Measurements from ENCODE around the gene CEP68.
"Not testable (repeated sequence)": the region's sequence is repeated elsewhere in the genome, so short reads cannot be mapped to it uniquely, and the experiment has no call there.

CEP68 gene

GRCh38 chr2:65092791-65093190 lies 36.6 kb downstream of the CEP68 start:
- DNase-seq (ENCODE audit: low read depth) = no peak

DNA sequence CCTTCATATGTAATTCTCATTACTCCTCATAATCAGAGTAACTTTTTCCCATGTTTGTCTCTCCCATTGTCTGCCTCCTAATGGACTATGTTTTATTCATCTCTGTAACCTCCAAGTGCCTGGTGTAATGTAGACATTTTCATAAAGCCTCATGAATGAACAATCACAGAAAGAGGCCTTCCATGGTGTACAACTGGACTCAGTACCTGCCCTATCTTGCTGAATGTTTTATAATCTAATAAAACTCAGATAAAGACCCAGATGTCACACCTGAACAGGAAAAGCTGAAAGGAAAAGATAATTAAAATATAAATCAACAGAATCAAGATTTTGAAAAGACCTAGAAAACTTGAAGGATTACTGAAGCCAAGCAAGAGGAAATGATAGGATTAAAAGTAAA lies 37.0 kb downstream of the CEP68 start:
- no peak for DNase-seq (ENCODE audit: low read depth)

DNA sequence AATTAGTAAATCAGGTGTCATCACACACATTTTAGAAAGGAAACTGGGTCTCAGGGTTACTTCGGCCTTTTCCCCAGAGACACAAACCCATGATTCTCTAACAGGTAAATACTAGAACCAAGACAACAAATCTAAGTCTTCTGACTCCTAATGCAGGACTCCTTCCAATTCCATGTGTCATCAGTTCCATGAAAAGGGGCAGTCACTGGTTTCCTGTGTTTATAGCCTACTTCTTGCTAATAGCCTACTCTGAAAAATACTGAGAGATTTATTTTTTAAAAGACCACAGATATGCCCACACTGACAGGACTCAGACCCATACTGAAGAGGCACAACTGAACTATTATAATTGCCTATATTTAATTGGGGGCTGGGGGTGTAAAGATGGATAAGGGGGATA lies 40.7 kb downstream of the CEP68 start:
- DNase-seq (ENCODE audit: low read depth) = no peak

GRCh38 chr2:65097844-65098243 lies 41.6 kb downstream of the CEP68 start:
- no peak for DNase-seq (ENCODE audit: low read depth)

DNA sequence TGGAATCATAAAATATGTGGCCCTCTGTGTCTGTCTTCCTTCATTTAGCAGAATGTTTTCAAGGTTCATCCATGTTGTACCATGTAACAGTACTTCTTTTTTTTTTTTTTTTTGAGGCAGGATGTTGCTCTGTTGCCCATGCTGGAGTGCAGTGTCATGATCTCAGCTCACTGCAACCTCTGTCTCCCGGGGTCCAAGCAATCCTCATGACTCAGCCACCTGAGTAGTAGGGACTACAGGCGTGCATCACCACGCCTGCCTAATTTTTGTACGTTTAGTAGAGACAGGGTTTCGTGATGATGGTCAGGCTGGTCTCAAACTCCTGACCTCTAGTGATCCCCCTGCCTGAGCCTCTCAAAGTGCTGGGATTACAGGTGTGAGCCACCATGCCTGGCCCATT lies 42.5 kb downstream of the CEP68 start:
- no peak for DNase-seq (ENCODE audit: low read depth)

DNA sequence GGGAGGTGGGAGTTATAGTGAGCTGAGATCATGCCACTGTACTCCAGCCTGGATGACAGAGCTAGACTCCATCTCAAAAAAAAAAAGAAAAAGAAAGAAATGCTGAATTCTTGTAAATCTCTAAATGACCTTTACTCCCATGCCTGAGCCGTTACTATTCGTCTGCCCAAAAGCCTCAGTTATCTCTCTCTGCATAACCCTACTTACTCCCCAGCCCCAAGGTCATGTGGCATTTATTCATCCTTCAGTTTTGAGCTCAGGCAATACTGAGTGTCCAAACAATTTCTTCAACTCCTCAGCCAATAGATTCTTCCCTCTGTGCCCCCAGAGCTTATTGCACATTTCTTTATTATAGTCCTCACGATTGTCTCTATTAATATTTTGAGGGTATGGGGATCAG lies 44.9 kb downstream of the CEP68 start:
- DNase-seq (ENCODE audit: low read depth) = no peak

GRCh38 chr2:65103013-65103715 lies 46.9 kb downstream of the CEP68 start:
- DNase-seq (ENCODE audit: low read depth) = no peak

- no peak for DNase-seq (ENCODE audit: low read depth)
These were observed 51.3 kb downstream of the CEP68 start for GRCh38 chr2:65107530-65107929.

DNA sequence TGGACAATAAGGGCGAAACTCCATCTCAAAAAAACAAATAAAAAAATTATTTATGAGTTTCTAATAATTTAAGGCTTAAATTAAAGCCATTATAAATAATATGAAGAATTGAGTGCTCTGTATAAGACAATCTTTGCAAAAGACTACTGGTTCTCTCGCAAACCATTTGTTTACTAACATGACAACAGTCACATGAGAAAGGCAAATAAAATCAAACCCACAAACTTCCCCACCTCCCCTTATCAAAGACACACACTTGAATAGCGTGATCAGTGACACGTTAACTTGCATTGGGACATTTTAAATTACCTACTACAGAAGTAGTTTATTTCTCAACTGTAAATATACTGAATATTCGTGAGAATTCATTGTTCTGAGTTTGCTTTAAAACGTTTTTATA lies 52.6 kb downstream of the CEP68 start:
- DNase-seq (ENCODE audit: low read depth) = no peak

DNA sequence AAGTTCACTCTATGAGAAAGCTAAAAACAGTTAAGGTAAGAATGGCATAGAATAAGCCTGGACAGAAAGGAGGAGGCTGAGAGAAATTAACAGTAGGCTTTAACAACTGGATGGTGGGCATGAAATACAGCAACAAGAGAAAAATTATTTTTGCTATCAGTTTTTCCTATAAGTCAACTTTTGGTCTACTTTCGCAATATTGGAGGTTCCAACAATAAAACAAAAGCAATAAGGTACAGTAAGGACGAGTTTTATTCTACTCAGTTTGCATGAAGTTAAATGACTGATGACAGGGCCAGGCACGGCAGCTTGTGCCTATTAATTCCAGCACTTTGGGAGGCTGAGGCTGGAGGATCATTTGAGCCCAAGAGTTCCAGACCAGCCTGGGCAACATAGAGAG lies 56.4 kb downstream of the CEP68 start:
- no peak for DNase-seq (ENCODE audit: low read depth)

- no peak for DNase-seq (ENCODE audit: low read depth)
These were observed 57.0 kb downstream of the CEP68 start for GRCh38 chr2:65113229-65113628.

DNA sequence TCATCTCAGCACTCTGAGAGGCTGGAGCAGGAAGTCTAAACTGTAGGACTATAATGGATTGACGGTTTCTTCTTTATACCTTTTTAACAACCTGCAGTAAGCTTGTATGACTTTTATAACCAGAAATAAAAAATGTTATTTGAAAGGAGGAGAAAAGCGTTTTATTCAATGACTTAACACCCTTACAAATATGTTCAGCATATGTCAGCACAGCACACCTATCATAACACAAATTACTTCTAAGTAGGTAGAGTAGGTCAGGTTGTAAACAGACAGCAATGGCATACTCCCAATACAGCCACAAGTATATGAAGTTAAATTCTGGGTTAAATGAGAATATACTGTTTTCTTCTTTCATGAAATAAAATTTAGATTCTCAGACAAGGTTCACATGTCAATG lies 57.6 kb downstream of the CEP68 start:
- DNase-seq (ENCODE audit: low read depth) = no peak

GRCh38 chr2:65114921-65115320 lies 58.7 kb downstream of the CEP68 start:
- DNase-seq (ENCODE audit: low read depth) = no peak

- DNase-seq (ENCODE audit: low read depth) = no peak
These were observed 60.4 kb downstream of the CEP68 start for GRCh38 chr2:65116645-65117044.

DNA sequence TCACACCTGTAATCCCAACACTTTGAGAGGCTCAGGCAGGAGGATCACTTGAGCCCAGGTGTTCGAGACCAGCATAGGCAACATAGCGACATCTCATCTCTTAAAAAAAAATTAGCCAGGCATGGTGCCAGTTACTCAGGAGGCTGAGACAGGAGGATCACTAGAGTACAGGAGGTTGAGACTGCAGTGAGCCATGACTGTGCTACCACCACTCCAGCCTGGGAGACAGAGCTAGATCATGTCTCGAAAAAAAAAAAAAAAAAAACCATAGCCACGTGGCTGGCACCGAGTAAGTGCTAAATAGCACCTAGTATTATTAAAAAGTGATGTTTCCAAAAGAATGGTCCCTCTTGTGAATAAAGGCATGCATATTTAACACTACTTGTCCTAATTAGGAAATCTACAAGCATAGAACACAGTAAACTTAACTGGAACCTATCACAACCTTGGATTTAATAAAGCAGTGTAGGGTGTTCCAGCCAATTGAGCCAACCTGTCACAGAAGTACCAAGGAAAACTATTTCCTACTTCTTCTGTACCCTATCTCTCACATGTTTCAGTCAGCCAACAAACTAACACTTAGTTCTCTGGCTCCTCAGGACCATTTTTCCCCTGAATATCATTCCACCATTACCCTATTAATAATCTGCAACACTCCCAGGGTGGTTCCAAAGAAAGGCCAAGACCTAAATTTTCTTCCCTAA lies 64.9 kb downstream of the CEP68 start:
- DNase-seq (ENCODE audit: low read depth) = no peak

- no peak for DNase-seq (ENCODE audit: low read depth)
These were observed 66.1 kb downstream of the CEP68 start for GRCh38 chr2:65122313-65122712.

GRCh38 chr2:65125457-65125856 lies 69.2 kb downstream of the CEP68 start:
- DNase-seq (ENCODE audit: low read depth) = not testable (repeated sequence)

DNA sequence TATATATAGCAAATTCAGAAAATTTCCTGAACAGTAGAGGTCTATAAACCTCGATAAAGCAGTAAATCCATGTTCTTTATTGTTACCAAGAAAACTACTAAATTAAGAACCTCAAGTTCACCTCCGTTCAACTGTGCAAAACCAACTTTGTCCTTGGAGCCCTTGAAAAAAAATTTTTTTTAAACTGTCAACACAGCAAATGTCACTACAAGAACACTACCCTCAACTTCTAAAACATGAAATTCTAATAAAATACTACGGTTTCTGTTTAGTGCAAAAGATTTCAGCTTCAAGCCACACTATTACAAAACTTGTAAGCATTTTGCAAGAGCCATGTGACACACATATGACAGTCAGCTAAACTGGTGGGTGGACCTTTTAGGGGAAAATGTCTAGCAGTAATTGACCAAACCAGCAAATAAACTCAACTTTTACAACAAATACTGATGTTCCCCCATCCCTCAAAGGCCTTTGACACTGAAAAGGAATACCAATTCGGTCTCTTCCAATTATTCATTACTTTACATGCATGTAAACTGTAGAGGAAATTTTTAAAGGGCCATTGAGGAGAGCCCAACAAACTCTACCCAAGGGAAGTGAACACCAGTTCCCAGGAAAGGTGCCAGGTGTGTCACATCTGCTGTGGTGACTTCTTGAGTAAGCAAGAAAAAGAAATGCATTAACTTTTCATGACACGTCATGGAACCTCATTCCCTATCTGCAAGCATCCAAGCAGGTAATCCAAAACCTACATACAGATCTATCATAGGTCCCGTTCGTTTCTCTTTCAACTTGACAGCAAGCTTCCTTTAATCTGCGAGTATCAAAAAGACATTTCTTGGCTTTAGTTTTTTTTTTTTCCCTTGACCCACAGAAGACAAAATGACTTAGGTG lies 72.3 kb downstream of the CEP68 start:
- DNase-seq (ENCODE audit: low read depth) = no peak

DNA sequence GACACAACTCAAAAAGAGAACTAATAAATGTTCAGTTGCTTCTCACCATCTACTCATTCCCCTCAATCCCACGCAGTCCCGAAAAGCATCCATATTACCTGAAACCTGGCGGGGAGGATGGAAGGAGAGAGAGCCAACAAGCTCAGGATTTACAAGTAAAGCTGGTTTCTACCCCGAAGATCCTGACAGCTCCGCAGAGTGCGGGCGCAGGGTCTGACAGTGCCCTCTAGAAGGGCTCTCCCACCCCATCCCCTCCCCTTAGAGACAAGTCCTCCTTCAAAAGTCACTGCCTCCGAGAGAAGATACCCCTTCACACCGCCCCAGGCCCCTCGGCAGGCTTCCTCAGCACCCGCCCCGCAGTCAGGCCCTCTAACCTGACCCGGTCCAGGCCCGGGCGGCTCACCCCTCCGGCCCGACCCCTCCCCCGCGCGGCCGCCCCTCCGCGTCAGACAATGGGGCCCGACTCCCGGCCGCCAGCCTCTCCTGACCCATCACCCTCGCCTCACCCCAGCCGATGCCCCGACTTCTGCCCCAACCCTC lies 73.1 kb downstream of the CEP68 start:
- DNase-seq (ENCODE audit: low read depth) = no peak

DNA sequence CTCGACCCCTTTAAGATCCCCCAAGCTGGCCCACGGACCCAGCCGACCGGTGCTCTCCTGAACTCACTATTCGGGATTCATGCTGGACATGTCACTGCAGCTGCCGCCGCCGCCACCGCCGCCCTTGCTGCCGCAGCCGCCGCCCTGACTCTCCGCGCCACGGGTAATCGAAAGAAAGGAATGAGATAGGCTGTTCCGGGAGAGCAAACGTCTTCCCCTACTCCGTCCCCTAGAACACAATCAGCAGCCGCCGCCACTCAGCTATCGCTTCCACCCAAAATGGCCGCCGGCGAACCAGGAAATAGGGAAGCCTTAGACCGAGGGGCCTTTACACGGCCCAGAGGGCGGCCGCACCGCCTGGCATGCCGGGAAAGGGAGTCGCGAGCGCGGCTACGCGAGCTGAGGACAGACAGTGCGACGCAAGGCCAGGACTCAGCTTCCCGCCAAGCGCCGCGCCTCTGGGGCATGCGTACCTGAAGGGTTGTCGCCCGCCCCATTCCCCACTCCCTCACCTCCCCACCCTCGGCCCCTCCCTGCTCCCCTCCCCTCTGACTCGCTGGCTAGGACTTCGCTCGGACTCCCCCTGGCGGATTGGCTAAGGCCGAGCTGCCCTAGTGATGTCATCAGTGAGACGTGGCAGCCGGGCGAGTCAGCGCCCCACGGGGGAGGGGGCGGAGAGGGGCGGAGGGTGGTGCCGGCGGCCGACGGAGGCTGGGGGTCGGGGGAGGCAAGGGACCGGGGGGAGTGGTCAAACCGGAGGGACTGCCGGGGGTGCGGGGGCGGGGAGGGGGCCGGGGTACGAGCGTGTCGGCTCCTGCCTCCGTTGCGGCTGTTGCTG lies 73.8 kb downstream of the CEP68 start, which contains the start of gene RAB1A:
Gene RAB1A, minus strand, starts transcription at position 281 of the 838 bp plus-strand sequence. Its CDS starts 191 bp downstream, at position 90.
- DNase-seq (ENCODE audit: low read depth) = peak; percentile 99

- no peak for DNase-seq (ENCODE audit: low read depth)
These were observed 74.5 kb downstream of the CEP68 start for GRCh38 chr2:65130664-65131175.
